MM.1S (cell line): ENCODE results near the gene PIK3CG.

Experiments
- EZH2 ChIP-seq: fragments of 300-600 bp; sonication (generic); optimal IDR thresholded peaks from 2 replicates; pipeline ENCODE3; 2017; ENCODE audit warnings: low read depth, mild to moderate bottlenecking, antibody characterized with exemption, low read length, mixed read lengths
- TF ChIP-seq, protein P1 (sequence below): fragments of 300-600 bp; sonication (generic); IDR thresholded peaks from 2 replicates; pipeline ENCODE4 v1.5.1; 2016; ENCODE audit warnings: antibody characterized with exemption, low read length, mixed read lengths

DNA sequence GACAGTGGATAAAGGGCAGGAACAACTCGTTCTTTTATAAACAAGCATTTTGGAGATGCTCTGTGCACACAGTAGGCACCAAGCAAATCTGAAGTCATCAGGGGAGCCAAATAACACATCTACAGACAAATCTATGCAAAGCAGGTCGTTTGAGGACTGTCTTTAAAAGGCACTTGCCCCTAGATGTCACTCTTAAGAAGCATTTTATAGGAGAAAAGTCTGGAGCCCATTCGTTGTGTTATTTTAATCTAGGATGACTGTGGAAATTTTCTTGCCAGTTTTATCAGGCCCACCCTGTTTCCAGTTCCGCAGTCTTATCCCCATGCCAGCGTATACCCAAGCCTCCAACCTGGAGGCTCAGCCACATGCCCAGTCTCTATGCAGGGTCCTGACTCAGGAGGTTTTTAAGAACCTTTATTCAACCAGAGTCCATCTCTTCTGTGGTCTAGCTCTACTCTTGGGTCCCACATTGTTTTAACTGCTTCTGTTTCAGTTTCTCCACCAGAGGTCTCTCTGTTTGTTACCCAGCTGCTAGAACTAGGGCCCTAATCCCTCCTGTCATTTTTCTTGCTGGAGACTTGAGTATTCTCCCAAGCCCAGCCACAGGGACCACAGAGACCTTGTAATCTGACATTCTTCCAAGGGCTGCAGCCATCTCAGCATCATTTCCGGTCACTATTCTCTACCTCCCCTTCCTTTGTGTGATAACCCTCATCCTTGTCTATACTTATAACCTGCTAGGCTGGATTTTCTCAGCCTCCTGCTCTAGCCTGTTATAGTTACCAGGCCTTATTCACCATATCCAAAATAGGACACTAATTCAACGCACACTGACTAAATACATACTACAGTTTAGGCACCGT, 26.7 kb downstream of the PIK3CG start:
- TF ChIP-seq EZH2 = no peak
- TF ChIP-seq, protein P1, sequence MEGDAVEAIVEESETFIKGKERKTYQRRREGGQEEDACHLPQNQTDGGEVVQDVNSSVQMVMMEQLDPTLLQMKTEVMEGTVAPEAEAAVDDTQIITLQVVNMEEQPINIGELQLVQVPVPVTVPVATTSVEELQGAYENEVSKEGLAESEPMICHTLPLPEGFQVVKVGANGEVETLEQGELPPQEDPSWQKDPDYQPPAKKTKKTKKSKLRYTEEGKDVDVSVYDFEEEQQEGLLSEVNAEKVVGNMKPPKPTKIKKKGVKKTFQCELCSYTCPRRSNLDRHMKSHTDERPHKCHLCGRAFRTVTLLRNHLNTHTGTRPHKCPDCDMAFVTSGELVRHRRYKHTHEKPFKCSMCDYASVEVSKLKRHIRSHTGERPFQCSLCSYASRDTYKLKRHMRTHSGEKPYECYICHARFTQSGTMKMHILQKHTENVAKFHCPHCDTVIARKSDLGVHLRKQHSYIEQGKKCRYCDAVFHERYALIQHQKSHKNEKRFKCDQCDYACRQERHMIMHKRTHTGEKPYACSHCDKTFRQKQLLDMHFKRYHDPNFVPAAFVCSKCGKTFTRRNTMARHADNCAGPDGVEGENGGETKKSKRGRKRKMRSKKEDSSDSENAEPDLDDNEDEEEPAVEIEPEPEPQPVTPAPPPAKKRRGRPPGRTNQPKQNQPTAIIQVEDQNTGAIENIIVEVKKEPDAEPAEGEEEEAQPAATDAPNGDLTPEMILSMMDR = peak; percentile 44
